HG02885 (cell line): ENCODE measurements around the gene DDX56.

ENCODE experiments used
- ATAC-seq: cut with Tn5 transposase; IDR thresholded peaks from one replicate; pipeline ENCODE4 v1.9.1; 2021; ENCODE audit warnings: mild to moderate bottlenecking; ENCODE audit not compliant: unreplicated experiment, poor library complexity

DDX56 gene, protein sequence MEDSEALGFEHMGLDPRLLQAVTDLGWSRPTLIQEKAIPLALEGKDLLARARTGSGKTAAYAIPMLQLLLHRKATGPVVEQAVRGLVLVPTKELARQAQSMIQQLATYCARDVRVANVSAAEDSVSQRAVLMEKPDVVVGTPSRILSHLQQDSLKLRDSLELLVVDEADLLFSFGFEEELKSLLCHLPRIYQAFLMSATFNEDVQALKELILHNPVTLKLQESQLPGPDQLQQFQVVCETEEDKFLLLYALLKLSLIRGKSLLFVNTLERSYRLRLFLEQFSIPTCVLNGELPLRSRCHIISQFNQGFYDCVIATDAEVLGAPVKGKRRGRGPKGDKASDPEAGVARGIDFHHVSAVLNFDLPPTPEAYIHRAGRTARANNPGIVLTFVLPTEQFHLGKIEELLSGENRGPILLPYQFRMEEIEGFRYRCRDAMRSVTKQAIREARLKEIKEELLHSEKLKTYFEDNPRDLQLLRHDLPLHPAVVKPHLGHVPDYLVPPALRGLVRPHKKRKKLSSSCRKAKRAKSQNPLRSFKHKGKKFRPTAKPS

GRCh38 chr7:44573464-44574286 lies at the start of gene DDX56:
TSS of gene DDX56 (minus strand) at chr7:44573908. CDS start at chr7:44573895, 13 bp downstream.
- ATAC-seq: peak; percentile 97

DNA sequence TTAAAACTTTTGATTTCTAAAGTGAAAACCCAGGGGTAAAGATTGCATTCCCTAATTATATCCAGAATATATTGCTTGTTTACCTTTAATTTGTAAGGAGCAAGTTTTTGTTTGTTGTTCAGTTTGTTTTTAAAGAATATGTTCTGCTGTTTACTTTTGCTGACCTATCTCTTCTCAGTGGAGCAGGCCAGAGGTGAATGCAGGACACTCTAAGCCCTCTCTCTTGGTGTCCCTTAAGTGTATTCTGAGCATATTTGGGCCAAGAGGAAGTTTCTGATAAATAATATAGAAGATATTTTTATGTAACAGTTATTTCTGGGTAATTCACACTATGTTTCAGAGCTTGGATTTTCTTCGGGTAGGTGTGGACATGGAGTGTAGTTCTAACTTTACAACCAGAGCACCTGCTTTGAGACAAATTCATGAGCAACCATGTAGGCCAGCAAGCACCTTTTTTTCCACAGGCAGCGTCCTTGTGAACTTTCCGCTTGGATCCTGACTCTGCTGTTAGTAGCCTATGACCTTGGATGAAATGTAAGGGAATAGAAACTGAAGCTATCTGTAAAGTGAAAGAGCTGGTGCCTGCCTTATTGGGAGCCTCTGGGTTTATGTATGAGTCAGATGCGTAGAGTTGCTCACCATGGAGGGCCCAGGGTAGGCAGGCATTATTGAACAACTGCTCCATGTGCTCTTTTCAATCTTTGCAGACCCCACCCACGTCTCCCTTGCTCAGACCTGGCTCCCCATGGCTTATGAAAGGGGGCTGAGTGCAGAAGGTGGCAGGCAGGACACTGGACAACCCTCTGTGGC lies 48.8 kb upstream of the DDX56 start:
- ATAC-seq: peak; percentile 87

DNA sequence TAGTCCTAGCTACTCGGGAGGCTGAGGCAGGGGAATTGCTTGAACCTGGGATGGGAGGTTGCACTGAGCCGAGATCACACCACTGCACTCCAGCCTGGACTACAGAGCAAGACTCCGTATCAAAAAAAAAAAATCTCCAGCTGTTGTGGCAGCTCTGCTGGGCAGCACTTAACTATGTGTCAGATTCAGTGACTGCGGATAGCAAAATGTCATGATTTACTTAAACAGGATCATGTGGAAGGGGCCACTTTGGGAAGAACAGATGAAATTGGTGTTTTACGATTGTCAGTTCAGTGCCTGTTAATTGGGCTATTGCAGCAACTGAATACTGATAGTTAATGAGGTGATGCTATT lies 48.0 kb upstream of the DDX56 start:
- ATAC-seq: no peak

GRCh38 chr7:44621034-44621749 lies 47.5 kb upstream of the DDX56 start:
- no peak for ATAC-seq

GRCh38 chr7:44618753-44619152 lies 45.0 kb upstream of the DDX56 start:
- no peak for ATAC-seq

DNA sequence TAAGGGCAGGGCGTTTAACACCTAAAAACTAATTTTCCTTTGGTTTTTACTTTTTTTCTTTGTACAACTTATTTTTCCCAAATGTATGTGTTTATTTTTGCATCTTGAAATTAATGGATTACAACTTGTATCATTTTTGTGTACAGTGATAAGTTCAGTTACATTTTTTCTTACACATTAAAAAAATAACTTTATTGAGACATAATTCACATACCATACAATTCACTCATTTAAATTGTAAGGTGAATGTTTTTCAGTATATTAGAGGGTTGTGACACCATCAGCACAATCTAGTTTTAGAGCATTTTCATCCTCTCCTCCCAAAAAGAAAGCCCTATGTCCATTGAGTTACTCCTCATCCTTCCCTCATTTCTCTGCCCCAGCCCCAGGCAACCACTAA lies 44.3 kb upstream of the DDX56 start:
- no peak for ATAC-seq

GRCh38 chr7:44617225-44617890 lies 43.6 kb upstream of the DDX56 start:
- ATAC-seq: peak; percentile 47

- ATAC-seq: no peak
Measured at GRCh38 chr7:44616545-44616944, 42.8 kb upstream of the DDX56 start.

DNA sequence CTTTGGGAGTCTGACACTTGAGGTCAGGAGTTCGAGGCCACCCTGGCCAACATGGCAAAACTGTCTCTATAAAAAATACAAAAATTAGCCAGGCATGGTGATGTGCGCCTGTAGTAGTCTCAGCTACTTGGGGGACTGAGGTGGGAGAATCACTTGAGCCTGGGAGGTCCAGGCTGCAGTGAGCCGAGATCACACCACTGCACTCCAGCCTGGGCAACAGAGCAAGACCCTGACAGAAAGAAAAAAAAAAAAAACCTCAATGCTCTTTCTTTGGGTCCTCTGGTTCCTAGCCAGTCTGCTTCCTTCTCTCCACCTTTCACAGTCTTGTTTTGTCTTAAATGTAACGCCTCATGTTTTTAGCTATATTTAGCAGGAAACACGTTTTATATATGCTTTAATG lies 42.1 kb upstream of the DDX56 start:
- no peak for ATAC-seq

DNA sequence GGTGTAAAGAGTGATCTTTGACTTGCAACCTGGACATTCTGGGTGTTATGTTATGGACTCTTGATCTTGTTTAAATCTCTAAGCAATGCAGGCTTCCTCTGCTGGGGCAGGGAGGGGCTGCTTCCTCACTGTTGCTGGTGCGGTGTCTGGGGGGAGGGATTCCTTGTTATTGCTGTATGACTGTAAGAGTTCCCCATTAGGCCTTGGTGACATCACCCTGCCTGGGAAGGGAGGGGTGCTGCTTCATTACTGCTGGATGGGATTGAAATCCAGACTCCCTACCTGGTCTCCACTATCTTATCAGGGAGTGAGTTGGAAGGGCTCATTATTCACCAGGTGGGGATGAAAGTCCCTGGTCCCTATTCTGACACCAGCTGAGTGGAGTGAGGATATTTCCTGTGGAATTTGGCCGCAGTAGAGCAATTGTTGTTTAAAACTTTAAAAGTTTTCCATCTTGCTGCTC lies 41.5 kb upstream of the DDX56 start:
- ATAC-seq: no peak

DNA sequence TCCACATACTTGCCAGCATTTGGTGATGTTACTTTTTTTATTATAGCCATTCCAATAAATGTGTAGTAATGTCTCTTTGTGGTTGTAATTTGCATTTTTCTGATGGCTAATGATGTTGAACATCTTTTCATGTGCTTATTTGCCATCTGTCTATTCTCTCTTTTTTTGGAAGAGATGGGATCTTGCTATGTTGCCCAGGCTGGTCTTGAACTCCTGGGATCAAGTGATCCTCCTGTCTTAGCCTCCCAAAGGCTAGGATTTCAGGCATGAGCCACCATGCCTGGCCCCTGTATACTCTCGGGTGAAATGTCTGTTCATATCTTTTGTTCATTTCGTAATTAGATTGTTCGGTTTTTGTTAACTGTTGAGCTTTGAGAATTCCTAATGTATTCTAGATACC lies 36.1 kb upstream of the DDX56 start:
- ATAC-seq: no peak

DNA sequence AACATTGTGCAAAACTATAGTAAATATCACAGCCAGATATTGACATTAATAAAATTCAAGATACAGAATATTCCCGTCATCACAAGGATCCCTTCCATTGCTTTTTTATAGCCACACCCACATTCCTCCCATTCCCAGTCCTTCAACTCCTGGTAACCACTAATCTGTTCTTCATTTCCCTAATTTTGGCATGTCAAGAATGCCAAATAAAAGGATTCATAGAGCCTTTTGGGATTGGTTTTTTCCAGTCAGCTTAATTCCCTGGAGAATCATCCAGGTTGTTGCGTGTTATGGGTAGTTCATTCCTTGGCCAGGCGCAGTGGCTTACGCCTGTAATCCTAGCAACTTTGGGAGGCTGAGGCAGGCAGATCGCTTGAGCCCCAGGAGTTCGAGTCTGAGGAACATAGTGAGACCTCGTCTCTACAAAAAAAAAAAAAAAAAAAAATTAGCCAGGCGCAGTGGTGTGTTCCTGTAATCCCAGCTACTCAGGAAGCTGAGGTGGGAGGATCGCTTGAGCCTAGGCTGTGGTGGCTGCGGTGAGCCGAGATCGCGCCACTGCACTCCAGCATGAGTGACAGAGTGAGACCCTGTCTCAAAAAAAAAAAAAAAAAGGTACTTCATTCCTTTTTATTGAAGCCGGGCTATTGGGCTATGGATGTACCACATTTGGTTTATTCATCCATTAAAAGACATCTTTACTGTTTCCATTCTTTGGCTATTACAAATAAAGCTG lies 35.4 kb upstream of the DDX56 start:
- ATAC-seq: no peak

GRCh38 chr7:44607141-44608068 lies 33.7 kb upstream of the DDX56 start:
- ATAC-seq: no peak

- peak; percentile 93 for ATAC-seq
Measured at GRCh38 chr7:44606341-44607140, 32.8 kb upstream of the DDX56 start, which contains the start of gene OGDH. TSS of gene OGDH (plus strand) at chr7:44606627. CDS start at chr7:44624344, 17,717 bp downstream.

GRCh38 chr7:44604941-44605340 lies 31.2 kb upstream of the DDX56 start:
- no peak for ATAC-seq

DNA sequence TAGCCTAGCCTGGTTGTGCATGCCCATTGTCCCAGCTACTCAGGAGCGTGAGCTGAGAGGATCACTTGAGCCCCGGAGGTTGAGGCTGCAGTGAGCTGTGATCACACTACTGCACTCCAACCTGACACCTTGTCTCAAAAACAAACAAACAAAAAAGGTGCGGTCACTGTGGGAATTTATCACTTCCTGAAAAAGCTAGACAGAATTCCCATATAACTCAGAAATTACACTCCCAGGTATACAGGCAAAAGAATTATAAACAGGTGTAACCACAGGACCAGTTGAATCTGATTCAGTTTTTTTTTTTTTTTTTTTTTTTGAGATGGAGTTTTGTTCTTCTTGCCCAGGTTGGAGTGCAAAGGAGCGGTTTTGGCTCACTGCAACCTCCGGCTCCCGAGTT lies 29.5 kb upstream of the DDX56 start:
- no peak for ATAC-seq

- ATAC-seq: no peak
Measured at GRCh38 chr7:44602576-44602910, 28.8 kb upstream of the DDX56 start.
